Activated naive CD8-positive, alpha-beta T cell treated with anti-CD3 and anti-CD28 coated beads for 36 hours (primary cell): ENCODE measurements around the gene PLA2G15. TPM values are rescaled to one million over a fixed set of nuclear protein-coding genes. Genes with fewer than 3 reads are reported as not detected.
A peak's percentile ranks its signal among the peaks of the same experiment; 100 is the strongest.

ENCODE experiments used
- DNase-seq: peaks from one replicate; pipeline ENCODE4 v3.0.0; 2021
- H3K27ac Mint-ChIP-seq: one replicate; pipeline ENCODE4 v1.8.0; 2022; ENCODE audit warnings: mild to moderate bottlenecking, moderate library complexity, mixed read lengths
- H3K27me3 Mint-ChIP-seq: one replicate; pipeline ENCODE4 v1.8.0; 2022; ENCODE audit warnings: mild to moderate bottlenecking, mixed read lengths
- H3K36me3 Mint-ChIP-seq: one replicate; pipeline ENCODE4 v1.8.0; 2021; ENCODE audit warnings: mild to moderate bottlenecking, mixed read lengths
- H3K4me1 Mint-ChIP-seq: one replicate; pipeline ENCODE4 v1.8.0; 2021; ENCODE audit warnings: mixed read lengths
- H3K4me3 Mint-ChIP-seq: one replicate; pipeline ENCODE4 v1.8.0; 2022; ENCODE audit warnings: mild to moderate bottlenecking, moderate library complexity, mixed read lengths
- H3K9me3 Mint-ChIP-seq: one replicate; pipeline ENCODE4 v1.8.0; 2022; ENCODE audit warnings: mixed read lengths
- total RNA-seq, 2 experiments: library from RNA; stranded (reverse); gene quantifications; one replicate each; pipeline ENCODE4 v1.2.3, GENCODE V29; 2021

Gene PLA2G15
- total RNA-seq, 2 experiments from 2014 or later: 7.9 to 8.0 TPM

DNA sequence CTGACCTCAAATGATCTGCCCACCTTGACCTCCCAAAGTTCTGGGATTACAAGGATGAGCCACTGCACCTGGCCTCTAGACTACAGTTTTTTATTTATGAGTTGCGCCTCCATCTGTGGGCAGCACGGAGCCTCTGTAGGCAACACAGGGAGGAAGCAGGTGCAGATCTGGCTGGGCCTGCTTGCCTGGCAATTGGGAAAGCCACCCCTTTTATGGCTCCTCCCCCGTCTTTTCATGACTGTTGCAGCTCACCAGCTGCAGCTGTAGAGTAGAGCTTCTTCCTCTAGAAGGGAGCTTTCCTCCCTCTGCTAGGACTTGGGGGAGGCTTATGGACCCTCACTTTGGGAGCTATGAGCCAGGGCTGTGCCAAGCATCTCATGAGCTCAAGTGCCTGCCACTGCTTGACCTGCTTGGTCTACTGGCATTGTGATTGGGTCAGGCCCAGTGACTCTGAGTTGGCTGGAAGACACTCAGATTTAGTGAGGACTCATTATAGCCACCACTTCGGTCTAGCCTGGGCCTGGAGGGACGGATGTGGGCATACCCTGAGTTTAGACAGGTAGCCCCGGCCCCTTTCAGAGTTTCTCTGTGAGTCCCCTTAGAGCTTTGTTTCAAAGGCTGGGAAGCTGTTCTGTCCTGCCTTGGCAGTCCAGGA, 12.2 kb downstream of the PLA2G15 start:
- Mint-ChIP-seq H3K27ac (no peak overlapping the region), H3K36me3 (peaks cover 2% of the 10 kb centered on the region)

DNA sequence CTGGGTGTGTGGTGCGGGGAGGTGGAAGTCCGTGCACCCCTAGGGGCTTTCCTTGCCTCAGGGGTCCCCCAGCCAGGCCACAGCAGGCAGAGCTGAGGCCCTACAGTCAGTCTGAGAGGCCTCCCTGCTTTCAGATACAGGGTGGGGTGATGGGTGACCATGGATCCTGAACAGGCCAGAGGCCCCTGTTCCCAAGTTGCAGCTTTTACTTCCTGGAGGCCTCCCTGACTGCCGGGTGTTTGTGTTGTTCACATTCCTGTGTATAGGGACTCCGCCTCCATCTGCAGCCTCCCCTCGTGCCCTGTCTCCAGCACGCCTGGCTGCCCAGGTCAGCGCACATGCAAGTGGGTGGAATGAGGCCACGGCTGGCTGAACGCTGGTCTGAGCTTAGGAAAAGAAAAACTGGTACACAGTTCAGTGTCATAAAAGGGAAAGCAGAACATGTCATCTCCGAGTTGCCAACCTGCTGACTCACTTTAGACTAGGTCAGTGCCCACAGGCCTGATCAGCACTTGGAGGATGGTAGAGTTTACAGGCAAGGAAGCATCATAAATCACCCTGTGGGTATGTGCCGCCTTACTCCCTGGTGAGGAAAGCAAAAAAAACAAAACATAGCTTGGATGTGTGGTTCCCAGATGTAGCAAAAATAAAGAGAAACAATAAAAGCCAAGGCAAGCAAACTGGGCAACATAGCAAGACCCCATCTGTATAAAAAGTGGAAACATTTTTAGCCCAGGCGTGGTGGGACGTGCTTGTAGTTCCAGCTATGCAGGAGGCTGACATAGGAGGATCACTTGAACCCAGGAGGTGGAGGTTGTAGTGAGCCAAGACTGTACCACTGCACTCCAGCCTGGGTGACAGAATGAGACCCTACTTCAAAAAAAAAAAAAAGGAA, 13.0 kb downstream of the PLA2G15 start:
- Mint-ChIP-seq H3K4me1 (peaks cover 9% of the 10 kb centered on the region), H3K27ac (no peak overlapping the region)
- no peak for DNase-seq

More for the DNA sequence above, 12.2 kb downstream of the PLA2G15 start:
- no peaks in the 10 kb centered on the region for H3K27me3 Mint-ChIP-seq
- H3K9me3 Mint-ChIP-seq: no peaks in the 10 kb centered on the region
- H3K4me3 Mint-ChIP-seq: no peak overlapping the region
- H3K4me1 Mint-ChIP-seq: peaks cover 7% of the 10 kb centered on the region
- no peak for DNase-seq

DNA sequence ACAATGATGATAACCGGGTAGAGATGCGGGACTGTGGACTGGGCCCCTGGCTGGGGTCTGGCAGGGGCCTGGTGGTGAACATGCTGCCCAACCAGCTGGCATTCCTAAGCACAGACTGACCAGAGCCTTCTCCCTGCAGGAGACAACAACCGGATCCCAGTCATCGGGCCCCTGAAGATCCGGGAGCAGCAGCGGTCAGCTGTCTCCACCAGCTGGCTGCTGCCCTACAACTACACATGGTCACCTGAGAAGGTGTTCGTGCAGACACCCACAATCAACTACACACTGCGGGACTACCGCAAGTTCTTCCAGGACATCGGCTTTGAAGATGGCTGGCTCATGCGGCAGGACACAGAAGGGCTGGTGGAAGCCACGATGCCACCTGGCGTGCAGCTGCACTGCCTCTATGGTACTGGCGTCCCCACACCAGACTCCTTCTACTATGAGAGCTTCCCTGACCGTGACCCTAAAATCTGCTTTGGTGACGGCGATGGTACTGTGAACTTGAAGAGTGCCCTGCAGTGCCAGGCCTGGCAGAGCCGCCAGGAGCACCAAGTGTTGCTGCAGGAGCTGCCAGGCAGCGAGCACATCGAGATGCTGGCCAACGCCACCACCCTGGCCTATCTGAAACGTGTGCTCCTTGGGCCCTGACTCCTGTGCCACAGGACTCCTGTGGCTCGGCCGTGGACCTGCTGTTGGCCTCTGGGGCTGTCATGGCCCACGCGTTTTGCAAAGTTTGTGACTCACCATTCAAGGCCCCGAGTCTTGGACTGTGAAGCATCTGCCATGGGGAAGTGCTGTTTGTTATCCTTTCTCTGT, 14.0 kb downstream of the PLA2G15 start:
- Mint-ChIP-seq H3K9me3 (no peaks in the 10 kb centered on the region), H3K4me3 (no peak overlapping the region), H3K27ac (no peak overlapping the region), H3K36me3 (peaks cover 2% of the 10 kb centered on the region), H3K4me1 (peaks cover 16% of the 10 kb centered on the region), H3K27me3 (no peaks in the 10 kb centered on the region)
- no peak for DNase-seq

More for the DNA sequence above, 13.0 kb downstream of the PLA2G15 start:
- H3K27me3 Mint-ChIP-seq: no peaks in the 10 kb centered on the region
- no peaks in the 10 kb centered on the region for H3K9me3 Mint-ChIP-seq
- no peak overlapping the region for H3K4me3 Mint-ChIP-seq
- peaks cover 2% of the 10 kb centered on the region for H3K36me3 Mint-ChIP-seq

DNA sequence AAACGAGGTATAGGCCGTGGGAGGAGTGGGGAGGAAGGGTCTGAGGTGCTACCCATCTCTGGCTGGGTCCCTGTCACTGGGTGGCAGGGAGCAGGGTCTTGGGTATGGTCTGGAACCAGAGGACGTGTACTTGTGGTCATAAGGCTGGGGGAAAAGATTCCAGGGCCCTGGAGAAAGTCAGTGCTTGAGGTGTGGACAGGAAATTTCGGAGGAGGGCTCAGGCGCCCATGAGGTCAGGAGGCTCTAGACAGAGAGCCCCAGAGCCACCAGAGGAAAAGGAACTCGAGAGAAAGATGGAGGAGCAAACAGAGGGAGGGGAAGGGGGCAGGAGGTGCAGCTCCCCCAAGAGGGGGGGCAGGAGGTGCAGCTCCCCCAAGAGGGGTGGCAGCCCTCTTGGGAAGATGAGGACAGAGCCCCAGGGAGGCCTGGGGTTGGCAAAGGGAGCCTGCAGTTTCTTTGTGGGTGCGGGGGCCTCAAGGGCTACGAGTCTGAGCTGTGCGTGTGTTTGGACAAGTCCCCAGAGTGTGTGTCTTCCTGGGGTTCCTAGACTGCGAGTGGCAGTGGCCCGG, 18.5 kb downstream of the PLA2G15 start:
- Mint-ChIP-seq H3K27ac (peak overlapping the region; percentile 91), H3K4me3 (peak overlapping the region; percentile 91), H3K4me1 (peaks cover 43% of the 10 kb centered on the region), H3K36me3 (peaks cover 21% of the 10 kb centered on the region), H3K9me3 (no peaks in the 10 kb centered on the region), H3K27me3 (no peaks in the 10 kb centered on the region)
- no peak for DNase-seq

DNA sequence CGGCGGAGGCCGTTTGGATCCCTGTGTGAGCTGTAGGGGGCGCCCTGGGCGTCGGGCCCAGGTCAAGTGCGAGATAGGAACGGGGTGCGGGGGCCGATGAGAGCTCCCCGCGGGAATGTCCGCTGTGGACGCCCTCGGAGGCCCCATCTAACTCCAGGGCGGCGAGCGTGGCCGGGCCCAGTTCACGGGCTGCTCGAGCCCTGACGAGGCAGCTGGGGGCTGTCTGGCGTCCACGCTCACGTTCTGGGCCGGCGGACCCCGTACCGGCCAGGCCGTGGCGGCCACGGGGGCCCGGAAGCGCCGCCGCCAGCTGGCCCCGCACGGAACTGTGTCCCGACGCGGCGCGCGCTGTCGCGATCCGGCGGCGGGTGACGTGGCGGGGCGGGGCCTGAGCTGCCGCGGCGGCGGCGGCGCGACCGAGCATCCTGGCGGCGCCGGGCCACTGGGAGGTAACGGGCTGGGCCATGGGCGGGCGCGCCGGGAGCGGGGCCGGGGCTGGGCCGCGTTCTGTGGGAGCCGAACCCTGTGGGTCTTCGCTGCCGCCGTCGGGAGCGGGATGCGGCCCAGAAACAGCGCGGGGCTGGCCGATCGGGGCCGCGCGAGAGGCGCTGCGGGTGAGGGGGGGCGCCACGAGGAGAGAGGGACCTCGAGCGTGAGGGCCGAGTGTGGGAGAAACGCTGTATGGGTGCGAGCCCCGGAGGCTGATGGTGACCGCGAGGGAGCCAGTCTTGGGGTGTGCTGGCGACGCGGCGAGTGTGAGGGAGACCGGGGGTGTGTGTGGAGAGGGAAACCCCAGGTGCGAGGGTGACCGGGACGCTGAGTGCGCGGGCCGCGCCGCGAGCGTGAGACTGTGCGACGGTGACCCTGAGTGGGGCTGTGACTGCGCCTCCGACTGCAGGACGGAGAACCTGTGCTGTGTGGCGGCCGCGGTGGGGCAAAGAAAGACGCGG, 19.2 kb downstream of the PLA2G15 start, which contains the start of gene SLC7A6:
Gene SLC7A6, plus strand, starts transcription at position 399 of the 950 bp plus-strand sequence. CDS start 10,201 bp downstream, outside the sequence.
- peaks cover 27% of the 10 kb centered on the region for H3K36me3 Mint-ChIP-seq
- H3K27ac Mint-ChIP-seq: peak within 1 kb of the TSS; percentile 95
- no peaks in the 10 kb centered on the region for H3K9me3 Mint-ChIP-seq
- H3K4me1 Mint-ChIP-seq: peaks cover 48% of the 10 kb centered on the region
- DNase-seq: peak; percentile 90
- H3K27me3 Mint-ChIP-seq: no peaks in the 10 kb centered on the region
- peak within 1 kb of the TSS; percentile 91 for H3K4me3 Mint-ChIP-seq

DNA sequence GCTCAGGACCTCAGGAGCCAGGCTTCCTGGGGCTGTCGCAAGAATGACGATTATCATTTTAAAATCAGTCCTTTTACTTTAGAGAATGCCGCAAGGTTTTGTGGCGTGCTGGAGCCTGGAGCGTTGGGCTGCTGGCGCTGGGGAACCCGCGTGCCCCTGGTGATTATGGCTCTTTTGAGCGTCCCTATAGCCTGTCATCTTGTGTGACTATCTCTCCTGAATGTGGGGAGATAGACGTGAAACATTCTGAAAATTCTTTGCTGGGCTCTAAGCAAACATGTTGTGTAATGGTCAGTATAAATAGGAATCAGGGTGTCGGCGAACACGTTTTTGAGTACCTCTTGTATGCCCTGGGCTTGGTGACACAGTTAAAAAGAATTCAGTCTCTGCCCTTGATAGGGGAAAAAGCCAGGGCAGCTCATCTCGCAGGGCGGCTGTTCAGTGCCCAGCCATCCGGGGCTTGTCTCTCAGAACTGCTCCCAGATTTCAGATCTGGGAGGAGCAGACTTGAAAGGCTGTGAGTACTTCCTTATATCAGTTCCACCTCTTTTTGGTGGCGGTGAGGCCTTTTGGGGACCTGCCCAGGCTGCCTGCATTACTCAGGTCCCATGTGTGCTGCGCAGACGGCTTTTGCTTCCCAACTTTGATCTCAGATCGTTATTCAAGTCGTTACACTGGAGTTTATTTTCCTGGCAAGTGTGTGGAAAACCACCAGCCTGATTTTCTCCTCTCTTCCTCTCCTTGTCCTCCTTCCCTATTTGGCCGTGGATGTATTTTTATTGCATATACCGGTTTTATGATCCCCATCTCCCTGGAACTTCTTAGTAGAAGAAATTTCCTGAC, 20.1 kb downstream of the PLA2G15 start:
- Mint-ChIP-seq H3K27me3 (no peaks in the 10 kb centered on the region), H3K4me1 (peaks cover 57% of the 10 kb centered on the region), H3K36me3 (peaks cover 33% of the 10 kb centered on the region), H3K9me3 (no peaks in the 10 kb centered on the region), H3K27ac (peak overlapping the region; percentile 95), H3K4me3 (peak overlapping the region; percentile 91)
- DNase-seq: peak; percentile 59

DNA sequence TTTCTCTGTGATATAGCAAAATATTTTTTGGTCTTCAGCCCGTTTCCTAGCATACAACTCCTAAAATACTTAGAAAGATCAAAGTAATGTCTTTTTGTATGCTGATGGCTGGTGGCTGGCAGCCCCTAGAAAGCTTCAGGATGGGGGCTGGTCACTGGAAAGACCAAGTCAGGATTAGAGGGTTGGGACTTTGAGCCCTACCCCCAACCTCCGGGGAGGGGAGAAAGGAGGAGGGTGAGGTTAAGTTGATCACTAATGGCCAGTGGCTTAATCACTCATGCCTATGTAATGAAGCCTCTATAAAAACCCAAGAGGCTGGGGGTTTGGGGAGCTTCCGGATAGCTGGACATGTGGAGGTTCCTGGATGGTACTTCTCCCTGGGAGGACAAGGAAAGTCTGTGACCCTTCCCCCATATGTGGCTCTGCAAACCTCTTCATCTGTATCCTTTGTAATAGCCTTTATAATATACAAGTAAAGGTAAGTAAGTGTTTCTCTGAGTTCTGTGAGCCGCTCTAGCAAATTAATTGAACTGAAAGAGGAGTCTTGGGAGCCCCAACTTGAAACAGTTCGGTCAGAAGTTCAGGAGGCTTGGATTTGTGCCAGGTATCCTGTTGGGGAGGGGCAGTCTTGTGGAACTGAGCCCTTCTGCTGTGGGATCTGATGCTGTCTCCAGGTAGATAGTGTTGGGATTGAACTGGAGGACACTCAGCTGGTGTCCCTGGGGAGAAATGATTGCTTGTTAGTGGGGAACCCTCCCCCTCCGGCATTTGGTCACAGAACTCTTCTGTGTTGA, 22.6 kb downstream of the PLA2G15 start:
- no peak for DNase-seq
- H3K27ac Mint-ChIP-seq: peak overlapping the region; percentile 84
- peak overlapping the region; percentile 63 for H3K4me3 Mint-ChIP-seq
- peaks cover 48% of the 10 kb centered on the region for H3K36me3 Mint-ChIP-seq
- peaks cover 73% of the 10 kb centered on the region for H3K4me1 Mint-ChIP-seq
- H3K27me3 Mint-ChIP-seq: no peaks in the 10 kb centered on the region
- H3K9me3 Mint-ChIP-seq: no peaks in the 10 kb centered on the region

DNA sequence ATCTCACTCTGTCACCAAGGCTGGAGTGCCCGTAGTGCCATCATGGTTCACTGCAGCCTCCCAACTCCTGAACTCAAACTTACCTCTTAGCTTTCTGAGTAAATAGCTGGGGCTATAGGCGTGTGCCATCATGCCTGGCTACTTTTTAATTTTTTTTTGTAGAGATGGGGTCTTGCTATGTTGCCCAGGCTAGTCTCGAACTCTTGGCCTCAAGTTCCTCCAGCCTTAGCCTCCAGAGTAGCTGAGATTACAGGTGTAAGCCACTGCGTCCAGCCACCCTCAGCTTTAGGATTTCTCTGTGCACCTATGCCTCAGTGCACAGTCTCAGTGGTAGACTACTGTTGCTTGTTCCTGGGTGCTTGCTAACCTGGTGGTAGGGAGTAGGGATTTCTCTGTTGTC, 24.6 kb downstream of the PLA2G15 start:
- no peaks in the 10 kb centered on the region for H3K9me3 Mint-ChIP-seq
- peak overlapping the region; percentile 93 for H3K27ac Mint-ChIP-seq

DNA sequence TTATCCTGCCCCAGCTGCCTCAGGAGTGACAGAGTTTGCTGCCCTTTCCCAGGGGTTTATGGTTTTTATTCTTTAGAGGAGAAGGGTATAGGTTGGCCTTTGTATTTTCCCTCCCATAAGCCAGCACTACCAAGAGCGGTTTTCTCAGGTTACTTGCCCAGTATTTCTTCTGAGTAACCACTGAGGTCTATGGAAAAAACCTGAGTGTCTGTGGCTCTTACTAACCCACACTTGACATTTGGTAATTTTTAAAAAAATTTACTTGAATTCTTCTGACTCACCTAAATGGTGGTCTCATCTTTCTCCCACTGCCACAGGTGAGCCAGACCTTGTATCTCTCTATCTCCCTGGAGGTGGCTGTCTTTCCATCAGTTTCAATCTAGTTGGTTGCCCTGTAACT, 25.2 kb downstream of the PLA2G15 start:
- H3K4me3 Mint-ChIP-seq: peak overlapping the region; percentile 43
- no peaks in the 10 kb centered on the region for H3K9me3 Mint-ChIP-seq
- peak overlapping the region; percentile 93 for H3K27ac Mint-ChIP-seq
- no peaks in the 10 kb centered on the region for H3K27me3 Mint-ChIP-seq
- H3K36me3 Mint-ChIP-seq: peaks cover 69% of the 10 kb centered on the region
- peaks cover 89% of the 10 kb centered on the region for H3K4me1 Mint-ChIP-seq
- DNase-seq: no peak

More for the DNA sequence above, 24.6 kb downstream of the PLA2G15 start:
- Mint-ChIP-seq H3K4me1 (peaks cover 83% of the 10 kb centered on the region), H3K4me3 (peak overlapping the region; percentile 30), H3K27me3 (no peaks in the 10 kb centered on the region), H3K36me3 (peaks cover 64% of the 10 kb centered on the region)
- no peak for DNase-seq

DNA sequence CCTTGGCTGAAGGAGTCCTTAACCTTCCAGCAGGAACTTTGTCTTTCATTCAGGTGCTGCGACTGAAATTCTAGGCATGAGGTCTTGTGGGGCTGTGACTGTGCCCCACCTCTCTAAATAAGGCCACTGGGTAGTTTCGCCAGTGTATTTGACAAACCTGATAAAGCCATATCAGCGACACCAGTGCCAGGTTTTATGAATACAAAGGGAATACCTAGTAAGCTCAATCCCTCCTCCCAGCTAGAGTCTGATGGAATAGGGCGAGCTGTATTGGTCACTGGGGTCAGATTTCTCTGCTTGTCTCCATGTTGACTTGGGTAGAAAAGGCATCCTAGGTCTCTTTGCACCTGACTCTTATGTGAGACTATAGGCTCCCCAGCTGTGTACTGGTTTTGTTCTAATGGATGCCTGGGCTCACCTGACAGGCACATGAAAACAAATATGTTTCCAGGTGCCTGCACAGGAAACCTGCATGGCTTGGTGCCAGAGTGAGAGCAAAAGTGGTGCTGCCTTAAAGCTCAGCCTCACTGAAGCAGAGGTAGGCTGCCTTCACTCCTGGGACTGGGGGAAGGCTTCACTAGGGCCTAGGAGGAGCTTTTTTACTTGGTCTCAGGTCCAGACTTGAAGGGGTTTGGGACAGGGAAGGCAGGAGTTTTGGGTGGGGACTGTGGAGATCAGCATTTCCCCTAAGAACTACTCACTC, 27.5 kb downstream of the PLA2G15 start:
- DNase-seq: no peak

DNA sequence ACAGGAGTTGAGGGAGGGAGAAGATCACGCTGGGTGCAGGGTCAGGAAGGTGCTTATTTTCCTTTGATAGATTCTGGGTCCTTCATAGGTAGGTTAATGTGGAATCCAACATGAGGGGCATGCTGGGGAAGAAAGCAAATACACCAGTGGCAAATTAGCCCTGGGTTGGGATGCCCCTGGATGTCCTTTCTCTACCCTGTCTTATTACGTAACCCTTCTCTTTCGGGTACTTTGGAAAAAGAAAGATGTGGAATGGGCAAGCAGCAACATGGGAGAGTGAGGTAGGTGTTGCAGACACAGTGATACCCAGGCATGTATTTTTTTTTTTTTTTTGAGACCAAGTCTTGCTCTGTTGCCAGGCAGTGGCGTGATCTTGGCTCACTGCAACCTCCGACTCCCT, 28.3 kb downstream of the PLA2G15 start:
- DNase-seq: no peak
- no peaks in the 10 kb centered on the region for H3K9me3 Mint-ChIP-seq
- peak overlapping the region; percentile 55 for H3K4me3 Mint-ChIP-seq
- H3K36me3 Mint-ChIP-seq: peaks cover 58% of the 10 kb centered on the region
- H3K27me3 Mint-ChIP-seq: no peaks in the 10 kb centered on the region
- H3K27ac Mint-ChIP-seq: peak overlapping the region; percentile 93
- peaks cover 76% of the 10 kb centered on the region for H3K4me1 Mint-ChIP-seq

More for the DNA sequence above, 27.5 kb downstream of the PLA2G15 start:
- Mint-ChIP-seq H3K27ac (peak overlapping the region; percentile 93), H3K4me3 (peak overlapping the region; percentile 55), H3K27me3 (no peaks in the 10 kb centered on the region), H3K4me1 (peaks cover 82% of the 10 kb centered on the region), H3K9me3 (no peaks in the 10 kb centered on the region), H3K36me3 (peaks cover 63% of the 10 kb centered on the region)

DNA sequence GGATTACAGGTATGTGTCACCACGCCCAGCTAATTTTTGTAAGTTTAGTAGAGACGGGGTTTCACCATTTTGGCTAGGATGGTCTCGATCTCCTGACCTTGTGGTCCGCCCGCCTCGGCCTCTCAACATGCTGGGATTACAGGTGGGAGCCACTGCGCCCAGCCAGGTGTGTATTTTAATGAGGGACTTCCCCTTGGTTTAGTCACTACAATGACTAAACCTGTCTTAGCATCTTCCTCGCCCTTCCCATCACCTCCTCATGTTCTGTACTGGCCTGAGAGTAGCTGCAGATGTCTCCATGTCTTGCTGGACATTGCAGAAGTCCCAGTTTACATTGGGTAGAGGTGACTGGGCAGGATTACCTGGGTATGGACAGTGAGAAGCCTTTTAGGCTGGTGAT, 28.7 kb downstream of the PLA2G15 start:
- peaks cover 58% of the 10 kb centered on the region for H3K36me3 Mint-ChIP-seq
- no peak overlapping the region for H3K4me3 Mint-ChIP-seq

More for the DNA sequence above, 28.7 kb downstream of the PLA2G15 start:
- DNase-seq: no peak
- Mint-ChIP-seq H3K27me3 (no peaks in the 10 kb centered on the region), H3K9me3 (no peaks in the 10 kb centered on the region), H3K4me1 (peaks cover 75% of the 10 kb centered on the region), H3K27ac (peak overlapping the region; percentile 93)
